GM23338 (cell line): ENCODE results near the gene ZNF273.

ENCODE experiments used
- CTCF ChIP-seq, 2 experiments: fragments of 200-600 bp in 1 of 2; sonication (generic) in 1 of 2; conservative IDR thresholded peaks; 2 replicates each; pipeline versions ENCODE4 v1.5.1 to v1.6.1; 2016 to 2017; ENCODE audit warnings: antibody characterized with exemption in 2 of 2, low read depth in 2 of 2, mild to moderate bottlenecking in 2 of 2, moderate library complexity in 1 of 2
- EZH2 ChIP-seq: fragments of 200-600 bp; sonication (generic); IDR thresholded peaks from one replicate; pipeline ENCODE4 v1.8.0; 2017; ENCODE audit warnings: antibody characterized with exemption, mild to moderate bottlenecking, low read depth; ENCODE audit not compliant: unreplicated experiment

- TF ChIP-seq CTCF (conservative IDR thresholded peaks at IDR 0.05; ENCODE audit: low read depth in 2 of 2): no peak
- no peak for TF ChIP-seq EZH2
Measured at GRCh38 chr7:64869912-64870562, 33.0 kb upstream of the ZNF273 start.
